Neural cell (in vitro differentiated cells): ENCODE measurements around the gene MREG. TPM values are rescaled to one million over a fixed set of nuclear protein-coding genes. Genes with fewer than 3 reads are reported as not detected.

Experiments used
- H2AFZ ChIP-seq: fragments of 200-600, 300-800 bp; sonication (generic), shearing (Covaris generic); 2 replicates; pipeline ENCODE4 v1.6.0; 2014; ENCODE audit warnings: low read depth, mild to moderate bottlenecking, antibody characterized with exemption, low read length, moderate library complexity
- H3F3A ChIP-seq: fragments of 200-600 bp; shearing (Covaris generic); 2 replicates; pipeline ENCODE4 v1.6.1; 2016; ENCODE audit warnings: mild to moderate bottlenecking, moderate library complexity, mixed read lengths, antibody characterized with exemption, low read length; ENCODE audit not compliant: insufficient read depth, poor library complexity, severe bottlenecking
- H3K27ac ChIP-seq: fragments of 200-600, 300-800 bp; sonication (generic), shearing (Covaris generic); 2 replicates; pipeline ENCODE4 v1.5.1; 2014; ENCODE audit warnings: mild to moderate bottlenecking, low read length, moderate library complexity
- H3K27me3 ChIP-seq: fragments of 300-800, 200-600 bp; sonication (generic), shearing (Covaris generic); 2 replicates; pipeline ENCODE4 v1.6.0; 2014; ENCODE audit warnings: mild to moderate bottlenecking, low read depth, low read length, moderate library complexity; ENCODE audit not compliant: insufficient read depth
- H3K36me3 ChIP-seq: fragments of 300-800, 200-600 bp; sonication (generic), shearing (Covaris generic); 2 replicates; pipeline ENCODE4 v1.5.1; 2014; ENCODE audit warnings: mild to moderate bottlenecking, antibody characterized with exemption, low read length, moderate library complexity; ENCODE audit not compliant: insufficient read depth
- H3K4me2 ChIP-seq: fragments of 300-800, 200-600 bp; sonication (generic), shearing (Covaris generic); 2 replicates; pipeline ENCODE4 v1.6.0; 2014; ENCODE audit warnings: mild to moderate bottlenecking, low read length
- H3K4me3 ChIP-seq: fragments of 300-800, 200-600 bp; sonication (generic), shearing (Covaris generic); 2 replicates; pipeline ENCODE4 v1.5.1; 2014; ENCODE audit warnings: mild to moderate bottlenecking, low read length, moderate library complexity
- H3K79me2 ChIP-seq: fragments of 200-600 bp; shearing (Covaris generic); replicated peaks from 2 replicates; pipeline ENCODE4 v1.6.0; 2014; ENCODE audit warnings: mild to moderate bottlenecking, low read length, moderate library complexity; ENCODE audit not compliant: insufficient read depth
- H3K9ac ChIP-seq: fragments of 300-800, 200-600 bp; sonication (generic), shearing (Covaris generic); 2 replicates; pipeline ENCODE4 v1.6.1; 2016; ENCODE audit warnings: mild to moderate bottlenecking, low read length, mixed read lengths
- H3K9me2 ChIP-seq: fragments of 200-600 bp; shearing (Covaris generic); 2 replicates; pipeline ENCODE4 v1.6.1; 2016; ENCODE audit warnings: mild to moderate bottlenecking, low read length, mixed read lengths; ENCODE audit not compliant: insufficient read depth
- H3K9me3 ChIP-seq: fragments of 200-600, 300-800 bp; sonication (generic), shearing (Covaris generic); 2 replicates; pipeline ENCODE4 v1.6.1; 2016; ENCODE audit warnings: mild to moderate bottlenecking, mixed run types, low read length, moderate library complexity, mixed read lengths
- H4K20me1 ChIP-seq: fragments of 200-600 bp; shearing (Covaris generic); 2 replicates; pipeline ENCODE4 v1.6.1; 2016; ENCODE audit warnings: mild to moderate bottlenecking, mixed run types; ENCODE audit not compliant: insufficient read depth
- CTCF ChIP-seq: fragments of 450-650 bp; IDR thresholded peaks from 2 replicates; pipeline ENCODE4 v1.5.1; 2014; ENCODE audit warnings: antibody characterized with exemption, mild to moderate bottlenecking, moderate library complexity; ENCODE audit not compliant: poor library complexity, severe bottlenecking
- EP300 ChIP-seq: fragments of 450-650 bp; conservative IDR thresholded peaks from 2 replicates; pipeline ENCODE4 v1.6.1; 2014; ENCODE audit warnings: antibody characterized with exemption, mild to moderate bottlenecking, moderate library complexity; ENCODE audit not compliant: poor library complexity, severe bottlenecking
- EZH2 ChIP-seq: fragments of 200-600, 300-800 bp; shearing (Covaris generic), sonication (generic); IDR thresholded peaks from 2 replicates; pipeline ENCODE4 v1.6.1; 2014; ENCODE audit warnings: antibody characterized with exemption, low read length, borderline replicate concordance, mild to moderate bottlenecking; ENCODE audit not compliant: insufficient read depth, poor library complexity, severe bottlenecking
- MXI1 ChIP-seq: fragments of 450-650 bp; conservative IDR thresholded peaks from 2 replicates; pipeline ENCODE4 v1.6.1; 2014; ENCODE audit warnings: antibody characterized with exemption, mild to moderate bottlenecking; ENCODE audit not compliant: poor library complexity, severe bottlenecking
- POLR2AphosphoS5 ChIP-seq: IDR thresholded peaks from 2 replicates; pipeline ENCODE4 v1.6.1; 2012
- RAD21 ChIP-seq: fragments of 450-650 bp; conservative IDR thresholded peaks from 2 replicates; pipeline ENCODE4 v1.6.1; 2014; ENCODE audit warnings: antibody characterized with exemption, mild to moderate bottlenecking, moderate library complexity
- REST ChIP-seq: IDR thresholded peaks from 2 replicates; pipeline ENCODE4 v1.6.1; 2012; ENCODE audit warnings: borderline replicate concordance
- SMC3 ChIP-seq: fragments of 450-650 bp; conservative IDR thresholded peaks from 2 replicates; pipeline ENCODE4 v1.6.1; 2014; ENCODE audit warnings: antibody characterized with exemption, mild to moderate bottlenecking, moderate library complexity; ENCODE audit not compliant: poor library complexity
- TAF1 ChIP-seq: IDR thresholded peaks from 2 replicates; pipeline ENCODE4 v1.6.1; 2012; ENCODE audit warnings: low read depth
- polyA plus RNA-seq: library from polyadenylated mRNA; depleted of rRNA; stranded (reverse); fragments of >200 nt; gene quantifications from 2 replicates; pipeline ENCODE4 v1.2.3, GENCODE V29; 2014

Gene MREG
- polyA plus RNA-seq, 1 donor from 2014 or later, result 9.1 TPM

GRCh38 chr2:216051350-216051749, 38.0 kb upstream of the MREG start:
- H3K79me2 ChIP-seq, result no peaks in the 10 kb centered on the region
- H3K4me3 ChIP-seq, result no peak overlapping the region
- no peak overlapping the region for H3K27ac ChIP-seq

GRCh38 chr2:216049452-216049851, 36.1 kb upstream of the MREG start:
- Histone ChIP-seq H3K27ac (no peak overlapping the region), H3K9me2 (no peaks in the 10 kb centered on the region), H4K20me1 (no peaks in the 10 kb centered on the region), H3K4me2 (no peak overlapping the region), H3K4me3 (no peak overlapping the region), H3F3A (no peaks in the 10 kb centered on the region), H3K9ac (no peak overlapping the region), H2AFZ (no peak overlapping the region), H3K79me2 (no peaks in the 10 kb centered on the region), H3K27me3 (no peaks in the 10 kb centered on the region), H3K9me3 (no peaks in the 10 kb centered on the region), H3K36me3 (no peaks in the 10 kb centered on the region)
- TF ChIP-seq RAD21 (no peak), TAF1 (no peak), EP300 (no peak), CTCF (no peak), REST (no peak), EZH2 (no peak)

More at GRCh38 chr2:216051350-216051749, 38.0 kb upstream of the MREG start:
- no peaks in the 10 kb centered on the region for H4K20me1 ChIP-seq
- no peaks in the 10 kb centered on the region for H3F3A ChIP-seq
- no peak for TF ChIP-seq TAF1
- TF ChIP-seq CTCF, result no peak
- no peak for TF ChIP-seq MXI1
- TF ChIP-seq SMC3, result no peak
- no peak for TF ChIP-seq EP300
- TF ChIP-seq RAD21, result no peak
- TF ChIP-seq EZH2, result no peak
- TF ChIP-seq POLR2AphosphoS5, result no peak
- no peak for TF ChIP-seq REST
- no peak overlapping the region for H2AFZ ChIP-seq
- no peak overlapping the region for H3K4me2 ChIP-seq
- no peaks in the 10 kb centered on the region for H3K9me2 ChIP-seq
- H3K9ac ChIP-seq, result no peak overlapping the region
- H3K36me3 ChIP-seq, result no peaks in the 10 kb centered on the region
- H3K9me3 ChIP-seq, result no peaks in the 10 kb centered on the region
- no peaks in the 10 kb centered on the region for H3K27me3 ChIP-seq
